Stimulated activated CD8-positive, alpha-beta memory T cell treated with anti-CD3 and anti-CD28 coated beads, Interleukin-4, amount 100 ng/mL, for 24 hours (primary cell): ENCODE data around the gene EIF3K.

Experiments
- DNase-seq: peaks from one replicate; pipeline ENCODE4 v3.0.0-alpha.2; 2020; ENCODE audit warnings: low read depth

The EIF3K gene

DNA sequence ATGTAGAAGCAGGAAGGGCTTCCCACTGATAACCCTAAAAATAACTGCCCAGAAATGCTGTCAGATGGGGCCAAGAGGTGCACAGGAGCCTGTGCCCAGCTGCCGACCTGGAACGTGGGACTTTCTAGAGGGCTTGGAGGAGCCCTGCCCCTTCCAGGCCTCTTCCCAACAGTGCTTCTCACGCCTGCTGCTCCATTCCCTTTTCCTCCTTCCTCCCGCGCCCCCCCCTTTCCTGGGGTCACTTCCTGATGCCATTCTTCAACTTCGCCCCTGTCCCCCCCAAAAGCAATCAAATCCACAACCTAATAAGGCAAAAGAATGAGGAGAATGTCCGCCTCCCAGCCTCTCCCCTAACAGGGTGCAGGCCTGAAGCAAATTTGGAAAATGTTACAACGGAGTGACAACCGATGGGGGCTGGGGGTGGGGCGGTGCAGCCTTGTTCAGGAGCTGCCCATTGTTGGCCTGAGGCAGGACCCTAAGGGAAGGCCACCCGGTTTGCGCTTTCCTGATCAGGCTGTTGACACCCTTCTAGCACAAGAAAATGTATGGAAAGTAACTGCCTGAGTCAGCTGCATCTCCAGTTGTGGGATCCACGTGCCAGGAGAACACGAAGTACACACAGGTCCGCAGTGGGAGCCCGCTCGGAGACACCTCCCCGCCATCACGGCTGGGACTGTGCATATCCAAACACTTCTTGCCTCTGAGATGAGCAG is 47.1 kb downstream of the EIF3K start:
- no peak for DNase-seq

GRCh38 chr19:38666663-38667511 is 47.9 kb downstream of the EIF3K start:
- no peak for DNase-seq

DNA sequence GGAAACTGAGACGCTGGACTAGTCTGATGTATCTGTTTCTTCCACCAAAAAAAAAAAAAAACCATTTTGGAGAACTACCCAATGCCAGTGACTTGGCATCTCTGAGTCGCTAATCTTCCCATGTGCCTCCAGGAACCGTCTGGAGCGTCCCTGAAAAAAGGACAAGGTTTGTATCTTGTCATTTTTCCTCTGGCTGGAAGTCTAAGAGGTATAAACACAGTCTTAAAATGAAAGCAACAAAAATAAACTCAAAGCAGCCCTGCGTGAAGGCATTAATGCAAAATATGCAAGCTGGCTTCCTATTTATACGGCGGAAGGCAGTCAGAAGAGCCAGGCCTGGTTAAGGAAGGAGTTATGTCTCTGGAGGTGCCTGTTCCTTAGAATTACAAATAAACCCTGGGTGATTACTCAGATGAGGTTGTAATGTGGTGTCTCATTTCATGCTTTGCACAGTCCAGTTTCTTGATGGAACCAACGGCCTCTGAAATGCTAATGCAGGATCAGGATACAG is 48.7 kb downstream of the EIF3K start:
- DNase-seq, result no peak

DNA sequence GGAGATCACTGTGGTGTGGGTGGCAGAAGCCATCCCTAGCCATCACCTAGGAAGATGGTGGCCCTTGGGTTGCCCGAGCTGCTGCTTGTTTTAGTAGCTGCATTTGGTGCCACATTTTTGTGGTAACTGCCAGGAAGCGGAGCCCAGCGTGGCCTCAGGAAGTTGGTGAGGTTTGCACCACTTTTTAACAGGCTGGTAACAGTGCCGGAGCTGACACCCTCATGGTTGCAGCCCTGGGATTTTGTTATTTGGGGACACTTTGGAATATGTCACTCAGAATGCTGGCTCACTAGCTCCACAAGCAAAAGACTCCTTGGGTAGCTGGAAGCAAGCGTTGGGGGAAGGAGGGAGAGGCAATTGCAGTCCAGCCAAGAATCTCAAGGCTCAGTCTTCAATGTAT is 50.6 kb downstream of the EIF3K start:
- DNase-seq, result no peak

- DNase-seq, result no peak
Measured at GRCh38 chr19:38670921-38671398, 52.0 kb downstream of the EIF3K start.

- no peak for DNase-seq
Measured at GRCh38 chr19:38671654-38672053, 52.7 kb downstream of the EIF3K start.

GRCh38 chr19:38673030-38673429 is 54.0 kb downstream of the EIF3K start:
- no peak for DNase-seq

- no peak for DNase-seq
Measured at GRCh38 chr19:38674388-38675171, 55.6 kb downstream of the EIF3K start.

DNA sequence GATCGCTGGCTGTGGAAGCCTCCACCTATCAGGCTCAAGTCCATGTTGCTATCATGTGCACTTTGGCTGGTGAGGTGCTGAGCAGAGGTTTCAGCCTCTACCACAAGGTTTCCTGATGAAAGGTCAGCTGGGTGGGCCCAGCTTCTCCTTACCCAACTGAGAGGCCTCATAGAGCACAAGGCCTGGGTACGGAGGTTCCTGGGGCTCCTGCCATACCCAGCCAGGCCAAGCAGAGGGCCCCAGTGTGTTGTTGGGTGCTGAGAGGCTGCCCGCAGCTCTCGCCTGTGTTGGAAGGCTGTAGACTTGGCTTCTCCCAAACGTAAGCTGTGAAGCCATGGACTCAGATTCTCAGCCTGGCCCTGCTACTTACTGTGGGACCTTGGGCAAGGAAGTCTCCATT is 56.6 kb downstream of the EIF3K start:
- DNase-seq, result no peak

GRCh38 chr19:38676023-38676877 is 57.3 kb downstream of the EIF3K start:
- no peak for DNase-seq

- no peak for DNase-seq
Measured at GRCh38 chr19:38676878-38677646, 58.1 kb downstream of the EIF3K start.

GRCh38 chr19:38678217-38678890 is 59.4 kb downstream of the EIF3K start:
- no peak for DNase-seq

DNA sequence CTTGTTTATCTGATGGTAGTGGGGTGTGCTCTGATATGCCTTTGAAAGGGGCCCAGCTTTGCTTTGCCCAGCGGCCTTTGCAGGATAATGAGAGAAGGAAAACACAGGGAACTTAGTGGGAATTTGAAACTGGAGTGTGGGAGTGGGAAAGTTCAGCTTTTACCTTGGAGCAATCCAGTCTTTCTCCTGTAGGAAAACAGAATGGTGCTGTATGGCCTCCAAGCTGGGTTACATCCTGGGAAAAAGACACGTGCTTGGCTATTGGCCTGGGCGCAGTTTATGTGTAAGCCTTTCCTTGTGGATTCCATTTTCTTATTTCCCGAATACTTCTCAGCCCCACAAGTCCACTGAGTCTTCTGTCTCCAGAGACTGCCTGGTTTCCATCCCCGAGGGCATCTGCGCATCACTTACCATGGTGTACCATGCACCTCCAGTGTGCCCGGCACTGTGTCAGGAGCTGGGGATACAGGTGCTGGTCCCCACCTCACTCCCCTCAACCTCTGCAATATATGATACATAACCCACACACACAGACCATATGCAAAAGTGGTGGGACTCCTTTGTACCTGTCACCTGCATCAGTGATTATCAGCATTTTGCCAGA is 60.0 kb downstream of the EIF3K start:
- DNase-seq, result no peak

DNA sequence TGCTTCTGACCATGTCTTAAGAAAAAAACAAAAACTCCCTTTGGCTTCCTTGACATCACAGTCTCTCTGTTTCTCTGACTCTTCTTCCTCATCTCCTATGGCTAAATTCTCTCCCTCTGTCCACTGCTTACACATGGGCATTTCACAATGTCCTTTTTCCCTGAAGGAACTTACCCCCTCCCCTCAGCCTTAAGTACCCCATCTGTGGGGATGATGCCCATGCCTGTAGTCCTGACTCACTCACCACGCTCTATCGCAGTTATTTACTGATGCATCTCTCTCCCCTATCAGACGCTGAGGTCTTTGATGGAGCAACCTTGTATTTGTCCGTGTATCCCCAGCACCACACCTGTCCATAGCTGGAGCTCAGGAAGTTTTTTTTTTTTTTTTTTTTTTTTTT is 60.9 kb downstream of the EIF3K start:
- DNase-seq, result no peak

DNA sequence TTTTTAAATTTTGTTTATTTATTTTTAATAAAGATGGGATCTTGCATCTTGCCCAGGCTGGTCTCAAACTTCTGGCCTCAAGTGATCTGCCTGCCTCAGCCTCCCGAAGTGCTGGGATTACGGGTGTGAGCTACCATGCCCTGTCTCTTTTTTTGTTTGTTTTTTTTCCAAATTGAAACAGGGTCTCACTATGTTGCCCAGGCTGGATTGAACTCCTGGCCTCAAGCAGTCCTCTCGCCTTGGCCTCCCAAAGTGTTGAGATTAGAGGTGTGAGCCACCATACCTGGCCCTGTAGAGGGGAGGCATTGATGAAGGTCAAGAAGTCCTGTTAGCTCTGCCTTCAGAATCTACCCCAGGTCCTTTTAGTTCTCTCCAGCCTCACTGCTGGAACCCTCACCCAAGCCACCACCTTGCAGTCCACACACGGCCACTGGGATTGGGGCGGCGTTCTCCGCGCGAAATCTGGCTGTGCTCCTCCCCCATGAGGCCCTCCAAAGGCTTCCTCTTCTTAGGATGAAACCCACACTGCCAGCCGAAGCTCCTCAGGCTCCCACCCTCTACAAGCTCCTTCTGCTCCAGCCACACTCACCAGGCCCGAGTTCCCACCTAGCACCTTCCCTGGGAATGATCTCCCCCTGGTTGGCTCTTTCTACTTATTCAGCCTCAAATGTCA is 63.3 kb downstream of the EIF3K start:
- DNase-seq, result no peak

DNA sequence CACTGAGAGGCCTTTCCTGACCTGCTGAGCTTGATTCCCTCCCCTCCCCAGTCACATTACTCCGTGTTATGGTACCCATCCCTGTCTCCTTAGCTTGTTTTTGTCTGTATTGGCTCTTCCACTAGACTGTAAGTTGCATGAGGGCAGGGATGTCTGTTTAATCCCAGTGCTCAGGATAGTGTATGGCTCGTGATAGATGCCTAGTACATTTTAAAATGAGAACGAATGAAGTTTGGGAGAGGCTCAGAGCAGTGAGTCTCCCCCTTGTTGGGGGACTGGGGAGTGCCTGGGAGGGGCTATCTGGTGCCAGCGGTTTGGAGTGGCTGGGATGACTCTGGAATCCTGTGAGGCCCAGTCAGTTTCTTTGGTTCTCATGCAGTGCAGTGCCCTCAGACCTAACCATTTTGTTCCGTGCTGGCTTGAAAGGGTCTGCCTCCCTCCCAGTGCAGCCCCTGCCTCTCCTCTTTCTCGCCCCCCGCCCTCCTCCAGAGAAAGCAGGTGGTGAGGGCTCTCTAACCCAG is 63.9 kb downstream of the EIF3K start:
- no peak for DNase-seq

GRCh38 chr19:38683393-38684077 is 64.5 kb downstream of the EIF3K start:
- peak; percentile 47 for DNase-seq
